DMS79 treated with DMSO at 0.1 percent for 48 hours (cell line): Measurements from ENCODE around the gene MB.
A peak's percentile ranks its signal among the peaks of the same experiment; 100 is the strongest.

Source experiments
- DNase-seq: peaks from one replicate; lab custom pipeline; 2025; lab: John Stamatoyannopoulos, UW

MB gene

DNA sequence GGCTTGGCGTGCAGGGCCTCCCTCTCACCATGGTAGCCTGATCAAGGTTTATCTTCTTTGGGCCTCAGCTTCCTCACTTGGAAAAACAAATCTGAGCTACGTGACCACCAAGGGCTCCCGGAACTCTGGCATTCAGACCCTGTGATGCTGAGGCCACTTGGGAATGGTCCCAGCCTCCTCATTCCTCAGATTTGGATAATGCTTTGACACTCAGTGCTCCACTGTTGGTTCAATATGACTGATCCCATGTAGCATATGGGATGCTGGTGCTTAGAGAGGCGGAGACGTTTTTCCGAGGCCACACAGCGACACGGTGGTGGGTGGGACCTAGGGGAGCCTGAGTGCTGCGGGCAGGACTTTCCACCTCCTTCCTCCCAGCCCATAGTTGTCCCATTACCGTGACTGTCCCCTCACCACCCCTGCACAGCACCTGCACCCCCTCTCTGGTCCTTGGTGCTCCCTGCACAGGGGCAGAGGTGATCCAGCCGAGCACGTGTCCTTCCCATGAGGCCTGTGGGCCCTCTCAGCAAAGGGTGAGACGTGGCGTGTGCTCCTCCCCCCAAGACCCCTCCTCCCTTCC, 23.1 kb downstream of the MB start:
- DNase-seq = no peak

DNA sequence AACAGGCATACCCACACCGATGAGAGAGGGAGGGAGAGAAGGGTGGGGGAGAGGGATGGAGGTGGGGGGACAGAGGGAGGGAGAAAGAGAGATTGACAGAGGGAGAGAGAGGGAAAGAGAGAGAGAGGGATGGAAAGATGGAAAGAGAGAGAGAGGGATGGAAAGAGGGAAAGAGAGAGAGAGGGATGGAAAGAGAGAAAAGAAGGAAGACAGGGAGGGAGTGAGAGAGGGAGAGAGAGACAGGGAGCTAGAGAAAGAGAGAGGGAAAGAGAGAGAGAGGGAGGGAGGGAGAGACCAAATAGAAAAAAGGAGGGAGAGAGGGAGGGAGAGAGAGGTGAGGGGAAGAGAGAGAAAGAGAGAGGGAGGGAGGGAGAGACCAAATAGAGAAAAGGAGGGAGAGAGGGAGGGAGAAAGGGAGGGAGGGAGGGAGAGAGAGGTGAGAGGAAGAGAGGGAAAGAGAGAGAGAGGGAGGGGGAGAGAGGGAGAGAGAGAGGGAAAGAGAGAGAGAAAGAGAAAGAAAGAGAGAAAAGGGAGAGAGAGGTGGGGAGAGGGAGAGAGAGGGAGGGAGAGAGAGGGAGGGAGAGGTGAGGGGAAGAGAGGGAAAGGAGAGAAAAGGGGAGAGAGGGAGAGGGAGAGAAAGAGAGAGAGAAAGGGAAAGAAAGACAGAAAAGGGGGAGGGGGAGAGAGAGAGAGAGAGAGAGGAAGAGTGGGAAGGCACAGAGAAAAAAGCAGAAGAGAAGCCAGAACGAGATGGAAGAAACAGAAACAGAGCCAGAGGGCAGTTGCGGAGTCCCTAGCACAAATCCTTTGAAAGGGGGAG, 23.8 kb downstream of the MB start:
- no peak for DNase-seq

DNA sequence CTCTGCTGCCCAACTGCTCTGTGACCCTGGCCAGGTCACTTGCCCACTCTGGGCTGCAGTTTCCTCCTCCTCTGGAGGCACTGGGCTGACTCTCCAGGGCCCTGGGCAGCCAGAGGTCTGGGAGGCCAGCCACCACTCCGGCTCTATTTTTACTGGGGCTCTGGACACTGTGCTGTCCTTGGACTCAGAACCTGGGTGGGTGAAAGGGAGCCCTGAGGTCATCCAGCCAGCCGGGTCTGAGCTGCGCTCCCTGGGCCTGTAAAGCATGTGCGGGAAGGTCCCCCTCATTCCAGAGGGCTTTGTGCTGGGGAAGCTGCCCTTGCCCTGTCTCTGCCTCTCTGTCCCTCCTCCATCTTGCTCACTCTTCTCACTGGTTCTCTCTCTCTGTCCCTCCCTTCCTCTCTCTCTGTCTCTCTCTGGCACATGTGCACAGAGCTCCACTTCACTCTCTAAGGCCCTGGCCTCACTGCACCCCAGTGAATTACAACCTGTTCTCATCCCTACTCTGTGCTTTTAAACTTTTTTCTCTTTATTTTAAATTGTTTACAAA, 24.6 kb downstream of the MB start:
- DNase-seq = no peak

DNA sequence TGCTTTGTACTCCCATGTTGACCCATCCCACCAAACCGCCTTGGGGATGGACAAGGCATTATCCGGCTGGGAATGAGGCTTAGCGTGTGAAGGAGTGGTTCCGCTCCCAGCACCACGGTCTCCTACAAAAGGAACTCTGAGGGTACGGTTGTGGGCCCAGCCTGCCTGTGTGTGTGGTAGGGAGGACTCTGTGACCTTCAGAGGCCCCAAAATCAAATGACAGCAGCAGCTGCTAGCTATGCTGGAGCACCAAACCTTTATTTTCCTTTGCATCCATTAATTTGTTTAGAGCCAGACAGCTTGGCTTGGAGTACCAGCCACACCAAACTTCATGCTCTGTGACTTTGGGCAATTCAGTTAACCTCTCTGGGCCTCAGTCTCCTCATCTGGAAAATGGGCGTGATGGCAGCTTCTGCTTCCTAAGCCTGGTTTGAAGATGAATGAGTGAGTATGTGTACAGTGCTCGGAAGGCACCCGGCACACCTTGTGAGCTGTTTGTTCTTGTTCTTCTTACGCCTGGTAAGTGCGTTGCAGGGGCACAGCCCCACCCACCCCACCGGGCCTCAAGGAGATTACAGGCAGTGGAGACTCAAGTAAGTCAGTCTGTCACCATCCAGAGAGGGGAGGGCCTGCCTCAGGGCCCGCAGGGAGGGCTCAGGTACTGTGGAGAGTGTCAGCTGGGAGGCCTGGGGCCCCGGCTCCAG, 25.3 kb downstream of the MB start:
- DNase-seq = no peak

DNA sequence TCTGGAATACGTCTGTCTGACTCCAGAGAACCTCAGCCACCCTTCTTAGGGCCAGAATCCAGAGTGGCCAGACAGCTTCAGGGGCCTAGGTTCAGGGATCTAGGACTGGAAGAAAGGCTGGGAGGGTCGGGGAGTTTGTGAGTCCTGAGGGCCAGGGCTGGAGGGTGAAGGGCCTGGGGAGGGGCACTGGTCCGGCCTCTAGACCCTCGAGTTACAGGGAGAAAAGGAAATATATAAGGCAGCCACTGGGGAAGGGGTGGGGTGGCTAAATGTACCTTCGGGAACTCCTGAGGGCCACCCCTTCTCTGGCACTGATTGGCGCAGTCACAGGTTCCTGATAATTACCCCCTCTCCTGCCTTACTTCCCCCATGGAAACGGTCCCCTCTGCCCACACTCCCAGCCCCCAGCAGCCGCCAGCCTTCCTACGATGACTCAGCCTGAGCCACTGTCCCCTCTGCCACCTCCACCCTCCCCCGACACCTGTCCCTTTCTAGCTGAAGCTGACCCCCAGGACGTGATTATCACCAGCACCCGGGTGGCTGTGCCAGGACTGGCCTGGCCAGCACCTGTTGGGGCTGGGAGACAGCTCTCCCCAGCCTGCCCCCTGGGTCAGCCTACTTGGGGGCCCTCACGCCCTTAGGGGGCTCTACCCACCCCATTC, 26.4 kb downstream of the MB start:
- DNase-seq = no peak

DNA sequence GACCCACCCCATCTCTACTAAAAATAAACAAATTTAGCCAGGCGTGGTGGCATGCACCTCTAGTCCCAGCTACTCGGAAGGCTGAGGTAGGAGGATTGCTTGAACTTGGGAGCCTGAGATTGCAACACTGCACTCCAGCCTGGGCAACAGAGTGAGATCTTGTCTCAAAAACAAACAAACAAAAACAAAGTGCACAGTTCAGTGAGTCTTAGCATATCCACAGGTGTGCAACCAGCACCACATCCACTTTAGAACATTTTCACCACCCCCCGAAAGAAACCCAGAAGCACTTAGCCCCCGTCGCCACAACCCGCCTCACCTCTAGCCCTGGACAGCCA, 27.4 kb downstream of the MB start:
- DNase-seq = no peak

DNA sequence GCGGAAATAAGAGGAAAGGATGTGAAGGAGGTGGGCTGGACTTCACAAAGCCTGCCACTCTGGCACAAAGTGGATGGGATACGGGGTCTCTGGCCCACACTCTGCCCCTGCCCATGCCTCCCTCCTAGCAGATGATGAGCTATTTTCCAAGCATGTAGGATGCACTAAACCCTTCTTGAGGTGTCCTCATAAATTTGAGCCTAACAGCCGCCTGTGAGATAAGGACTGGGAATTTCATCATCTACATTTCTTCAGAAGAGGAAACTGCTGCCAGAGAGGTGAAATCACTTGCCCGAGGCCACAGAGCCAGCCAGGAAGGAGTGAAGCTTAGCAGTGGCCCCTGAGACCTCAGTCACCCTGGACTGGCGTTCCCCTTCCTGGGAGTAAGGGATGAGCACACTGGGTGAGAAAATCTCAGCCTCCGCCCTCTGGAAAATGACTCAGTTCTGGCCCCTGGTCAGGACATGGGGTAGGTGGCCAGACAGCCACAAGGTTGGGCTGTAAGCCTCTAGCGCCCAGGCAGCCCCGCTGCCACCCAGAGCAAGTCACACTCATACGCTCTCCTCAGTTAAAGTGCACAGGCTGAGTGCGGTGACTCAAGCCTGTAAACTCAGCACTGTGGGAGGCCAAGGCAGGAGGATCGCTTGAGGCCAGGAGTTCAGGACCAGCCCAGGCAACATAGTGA, 27.9 kb downstream of the MB start:
- no peak for DNase-seq

DNA sequence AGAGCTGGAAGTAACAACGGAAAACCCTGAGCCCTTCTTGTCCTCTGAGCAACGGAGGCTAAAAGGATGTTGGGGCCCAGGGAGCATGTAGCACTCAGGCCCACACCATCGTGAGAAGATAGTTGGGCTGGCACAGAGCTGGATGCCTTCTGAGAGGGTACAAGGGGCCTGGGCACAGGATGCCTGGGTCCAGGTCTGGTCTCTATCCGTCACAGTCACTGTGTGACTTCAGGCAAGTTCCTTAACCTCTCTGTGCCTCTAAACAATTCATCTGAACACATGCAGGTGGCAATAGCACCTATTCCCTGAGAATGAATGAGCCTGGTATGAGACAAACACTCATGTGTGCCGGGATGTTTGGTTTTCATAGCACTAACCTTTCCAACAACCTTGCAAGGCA, 29.2 kb downstream of the MB start:
- DNase-seq = no peak

DNA sequence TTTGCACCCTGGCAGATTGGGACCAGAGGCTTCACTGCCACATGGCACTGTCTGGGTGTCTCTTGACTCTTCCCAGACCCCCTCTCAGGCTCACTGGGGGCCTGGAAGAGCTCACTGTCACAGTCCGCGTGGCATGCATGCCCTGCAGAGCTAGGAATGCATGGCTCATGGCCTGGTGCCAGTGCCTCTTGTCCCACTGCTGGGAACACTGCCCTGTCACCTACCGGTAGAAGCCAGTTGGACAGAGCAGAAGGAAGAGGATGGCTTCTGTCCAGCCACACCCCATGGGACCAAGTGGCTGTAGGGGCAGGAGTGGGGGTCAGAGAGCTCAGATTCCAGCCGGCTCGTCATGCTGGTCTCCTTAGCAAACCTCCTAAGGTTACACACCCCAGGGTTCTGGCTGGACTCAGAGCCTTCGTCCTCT, 29.7 kb downstream of the MB start:
- DNase-seq = no peak

DNA sequence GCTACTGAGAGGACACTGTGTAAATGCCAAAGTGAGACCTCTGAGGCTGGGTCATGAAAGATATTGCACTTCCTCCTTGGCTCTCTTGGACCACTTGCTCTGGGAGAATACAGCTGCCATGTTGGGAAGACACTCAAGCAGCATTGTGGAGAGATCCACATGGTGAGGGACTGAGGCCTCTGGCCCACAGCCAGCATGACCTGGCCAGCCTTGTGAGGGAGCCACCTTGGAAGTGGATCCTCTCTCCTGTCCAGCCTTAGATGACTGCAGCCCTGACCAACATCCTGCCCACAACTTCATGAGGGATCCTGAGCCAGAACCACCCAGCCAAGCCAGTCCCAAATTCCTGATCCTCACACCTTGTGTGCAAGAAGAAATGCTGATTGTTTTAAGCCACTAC, 30.4 kb downstream of the MB start:
- DNase-seq = no peak

DNA sequence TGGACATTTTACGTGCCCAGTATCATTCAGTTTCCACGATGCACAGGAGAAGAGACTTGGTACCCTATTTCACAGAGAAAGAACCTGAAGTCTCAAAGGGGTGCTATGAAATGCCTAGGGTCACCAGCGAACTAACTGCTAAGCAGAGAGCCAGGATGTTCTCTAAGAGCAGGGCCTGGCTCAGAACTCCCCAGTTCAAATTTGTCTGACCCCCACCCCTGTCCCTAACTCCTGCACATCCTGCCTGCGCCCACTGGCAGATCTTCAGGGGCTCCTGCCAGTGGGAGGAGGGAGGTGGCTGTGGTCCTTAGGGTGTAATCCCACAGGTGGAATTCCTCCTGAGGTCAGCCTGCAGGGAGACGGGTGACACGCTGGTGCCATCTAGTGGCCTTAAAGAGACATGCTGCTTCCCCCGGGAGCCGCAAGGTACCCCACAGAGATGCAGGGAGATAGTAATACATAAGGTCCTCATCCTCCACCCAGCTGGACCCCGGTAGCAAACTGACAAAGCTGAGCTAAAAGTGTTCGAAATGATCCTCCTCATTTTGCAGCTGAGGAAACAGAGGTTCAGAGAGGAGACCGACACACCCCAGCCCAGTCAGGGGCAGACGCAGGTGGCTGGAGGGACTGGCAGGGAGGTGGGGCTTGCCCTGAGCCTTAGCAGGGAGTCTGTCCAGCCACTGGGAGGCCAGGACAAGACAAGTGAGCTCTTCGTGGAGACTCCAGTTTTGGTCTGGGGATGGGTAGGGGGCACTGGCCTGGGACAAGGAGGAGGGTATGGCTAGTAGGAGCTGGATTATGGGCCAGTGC, 34.1 kb downstream of the MB start:
- DNase-seq = peak; percentile 31

DNA sequence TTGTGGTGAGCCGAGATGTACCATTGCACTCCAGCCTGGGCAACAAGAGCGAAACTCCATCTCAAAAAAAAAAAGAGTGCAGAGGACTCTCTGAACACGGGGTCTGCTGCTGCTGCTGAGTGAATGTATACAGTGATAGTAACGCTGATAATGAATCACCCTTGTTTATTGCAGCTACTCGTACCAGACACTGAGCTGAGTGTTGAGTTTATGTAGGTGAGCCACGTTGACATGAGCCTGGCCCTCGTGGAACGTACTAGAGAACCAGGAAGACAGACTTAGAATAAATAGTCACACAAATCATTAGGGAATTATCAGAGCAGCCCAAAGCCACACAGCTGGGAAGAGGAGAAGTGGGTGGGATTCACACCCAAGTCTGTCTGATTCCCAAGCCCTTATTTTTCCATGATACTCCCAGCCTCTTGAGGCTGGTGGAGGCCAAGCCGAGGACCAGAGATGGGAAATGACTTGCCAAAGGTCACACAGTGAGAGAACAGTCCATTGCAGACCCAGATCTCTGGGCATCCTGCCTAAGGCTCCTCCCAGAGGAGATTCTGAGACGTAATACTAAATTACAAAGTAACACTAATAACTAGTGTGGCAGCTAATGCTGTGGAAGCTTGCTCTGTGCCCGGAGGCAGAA, 34.8 kb downstream of the MB start:
- DNase-seq = no peak

DNA sequence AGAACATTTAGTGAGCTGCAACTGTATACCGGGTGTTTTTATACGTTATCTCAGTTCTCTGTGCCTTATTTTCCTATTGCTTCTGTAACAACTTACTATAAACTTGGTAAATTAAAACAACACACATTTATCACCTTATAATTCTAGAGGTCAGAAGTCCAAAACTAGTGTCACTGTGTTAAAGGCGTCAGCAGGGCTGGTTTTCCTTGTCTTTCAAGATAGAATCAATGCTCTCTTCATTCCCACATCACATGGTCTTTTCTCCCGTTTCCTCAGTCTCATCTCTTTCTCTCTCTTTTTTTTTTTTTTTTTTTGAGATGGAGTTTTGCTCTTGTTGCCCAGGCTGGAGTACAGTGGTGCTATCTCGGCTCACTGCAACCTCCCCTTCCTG, 36.1 kb downstream of the MB start:
- DNase-seq = no peak

DNA sequence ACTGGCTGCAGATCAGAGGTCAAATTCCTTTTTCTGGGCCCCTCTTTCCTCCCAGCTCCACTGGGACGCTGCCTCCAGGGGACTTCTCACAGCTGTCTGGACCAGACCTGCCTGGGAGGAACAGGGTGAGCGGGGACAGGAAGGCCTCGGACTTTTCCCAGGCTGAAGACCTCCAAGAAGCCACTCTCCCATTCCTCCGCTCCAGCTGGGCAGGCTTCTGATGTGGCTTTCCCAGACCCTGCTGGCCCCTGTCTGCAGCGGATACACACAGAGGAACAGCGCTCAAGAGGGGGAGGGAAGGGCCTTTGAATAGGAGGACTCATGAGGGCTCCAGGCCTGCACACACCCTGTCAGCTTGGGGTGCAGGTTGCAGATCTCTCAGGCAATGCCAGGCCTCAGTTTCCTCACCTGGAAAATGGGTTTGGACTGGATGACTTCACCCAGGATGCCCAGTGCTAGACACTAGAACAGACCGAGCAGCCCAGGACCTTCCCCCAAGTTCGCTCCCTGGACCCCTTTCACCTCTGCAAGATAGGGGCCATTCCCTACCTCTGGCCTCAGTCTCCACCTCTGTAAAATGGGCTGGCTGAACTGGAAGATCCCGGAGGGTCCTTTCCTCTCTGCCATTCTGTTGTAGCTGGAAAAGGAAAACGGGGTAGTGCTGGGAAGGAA, 36.6 kb downstream of the MB start:
- no peak for DNase-seq

DNA sequence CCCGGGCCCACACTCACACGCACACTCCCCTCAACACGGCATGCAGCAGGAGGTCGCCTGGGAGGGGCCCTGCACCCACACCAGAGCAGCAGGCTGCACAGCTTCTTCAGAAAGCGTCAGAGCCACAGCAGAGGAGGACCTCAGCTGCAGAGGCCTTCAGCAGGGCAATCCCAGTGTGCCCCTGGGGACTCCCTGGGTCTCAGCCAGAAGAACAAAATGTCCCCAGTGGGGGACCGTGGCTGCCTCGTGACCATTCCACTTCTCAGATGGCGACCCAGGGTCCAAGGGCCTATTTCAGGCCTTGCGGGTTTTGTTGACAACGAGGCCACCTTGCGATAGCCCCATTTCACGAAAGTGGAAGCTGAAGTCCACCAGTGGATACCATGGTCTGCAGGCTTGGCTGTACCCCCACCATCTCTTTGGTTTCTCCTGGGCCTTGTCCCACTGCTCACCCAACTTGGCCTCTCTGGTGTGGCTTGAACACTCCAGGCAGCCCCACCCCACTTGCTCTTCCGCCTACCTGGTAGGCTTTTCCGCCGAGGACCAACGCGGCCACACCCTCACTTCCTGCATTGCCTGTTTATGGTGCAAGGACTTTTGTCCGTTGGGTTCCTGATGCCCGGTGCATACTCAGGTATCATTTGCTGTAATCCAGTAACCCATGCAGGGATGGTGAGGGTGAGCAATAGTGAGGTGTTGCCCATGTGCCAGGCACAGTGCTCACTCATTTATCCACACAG, 38.1 kb downstream of the MB start:
- DNase-seq = no peak

DNA sequence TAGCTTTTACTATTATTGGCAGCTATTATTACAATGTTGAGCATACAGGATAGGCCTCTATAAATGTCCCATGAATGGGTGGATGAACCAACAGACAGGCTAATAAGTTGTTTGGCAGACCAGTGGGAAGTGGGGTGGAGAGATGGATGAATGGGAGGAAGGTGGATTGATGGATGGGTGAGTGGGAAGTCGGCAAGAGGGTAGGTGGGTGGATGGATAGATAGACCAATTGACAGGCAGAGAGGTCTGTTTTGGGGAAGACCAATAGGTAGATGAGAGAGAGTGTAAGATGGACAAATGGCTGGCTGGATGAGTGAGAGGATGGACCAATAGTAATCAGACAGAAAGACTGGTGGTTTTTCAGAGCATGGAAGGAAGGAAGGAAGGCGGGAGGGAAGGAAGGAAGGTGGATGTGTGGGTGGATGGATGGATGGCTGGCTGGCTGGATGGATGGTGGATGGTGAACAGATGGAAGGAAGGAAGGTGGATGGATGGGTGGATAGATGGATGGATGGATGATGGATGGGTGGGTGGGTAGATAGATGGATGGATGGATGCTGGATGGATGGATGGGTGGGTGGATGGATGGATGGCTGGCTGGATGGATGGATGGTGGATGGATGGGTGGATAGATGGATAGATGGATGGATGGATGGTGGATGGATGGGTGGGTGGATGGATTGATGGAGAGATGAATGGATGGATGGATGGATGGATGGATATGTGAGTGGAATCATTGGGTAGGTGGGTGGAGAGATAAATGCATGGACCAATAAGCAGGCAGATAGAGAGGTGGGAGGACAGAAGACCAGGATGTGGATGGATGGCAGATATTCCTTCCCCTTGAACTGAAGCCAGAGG, 39.1 kb downstream of the MB start:
- no peak for DNase-seq

DNA sequence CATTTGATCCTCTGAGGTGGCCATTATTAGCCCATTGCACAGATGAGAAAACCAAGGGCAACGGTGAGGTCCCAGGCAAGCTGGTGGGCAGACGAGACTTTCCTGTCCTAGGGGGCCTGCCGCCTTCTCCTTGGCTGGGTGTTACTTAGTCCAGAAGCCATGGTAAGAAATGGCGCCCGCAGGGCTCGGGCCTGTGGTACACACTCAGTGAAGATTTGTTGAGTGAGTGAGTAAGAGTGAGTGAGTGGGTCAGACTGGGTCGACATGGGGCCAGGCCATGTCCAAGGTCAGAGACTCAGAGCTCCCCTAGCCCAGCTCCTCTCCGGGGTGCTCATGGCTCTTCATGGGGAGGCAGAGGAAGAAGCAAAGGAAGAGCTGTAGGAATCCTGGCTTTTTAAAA, 40.5 kb downstream of the MB start:
- DNase-seq = no peak

DNA sequence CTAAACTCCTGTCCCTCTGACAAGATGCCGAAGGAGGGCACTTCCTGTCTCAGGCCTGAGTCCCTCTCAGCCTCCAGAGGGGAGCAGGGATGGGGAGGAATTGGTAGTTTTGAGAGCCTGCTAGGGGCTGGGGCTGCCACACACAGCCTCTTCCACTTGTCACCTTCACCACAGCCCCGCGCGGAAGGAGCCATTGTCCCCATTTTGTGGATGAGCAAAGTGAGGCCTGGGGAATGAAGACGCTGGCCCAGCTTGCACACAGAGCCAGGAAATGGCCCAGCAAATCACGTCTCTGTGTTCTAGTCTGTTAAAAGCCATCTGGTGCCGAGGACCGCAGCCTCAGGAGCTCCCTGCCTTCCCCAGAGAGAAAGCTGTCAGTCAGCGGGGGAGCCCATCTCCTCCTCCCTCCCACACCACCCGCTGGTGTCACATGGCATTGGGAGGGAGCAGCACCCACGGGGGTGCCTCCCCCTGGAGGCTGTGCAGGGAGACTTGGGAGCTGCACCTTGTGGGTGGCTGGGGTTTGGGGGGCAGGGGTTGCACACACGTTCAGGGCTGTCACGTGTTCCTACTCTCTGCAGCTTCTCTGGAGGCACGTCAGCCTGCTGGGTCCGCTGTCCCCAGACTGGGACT, 41.9 kb downstream of the MB start:
- DNase-seq = no peak
